Panc1 (cell line): ENCODE results near the gene LANCL2. TPM values are rescaled to one million over a fixed set of nuclear protein-coding genes. Genes with fewer than 3 reads are reported as not detected.
A peak's percentile ranks its signal among the peaks of the same experiment; 100 is the strongest.

Experiments used
- ATAC-seq: fragments of 200-7000 bp; cut with Tn5 transposase; 2 replicates; pipeline ENCODE4 v1.9.1; 2020; ENCODE audit warnings: mild to moderate bottlenecking, moderate library complexity
- BruUV-seq: library from RNA; stranded (reverse); fragments of 400-500 nt; replicated peaks from 2 replicates; lab custom pipeline; 2021; lab: Mats Ljungman, UMichigan
- CTCF ChIA-PET: fragments of 300-600 bp; sonication (Branson Sonifier 250); formaldehyde crosslinking; loops from one replicate; lab custom pipeline; 2022; ENCODE audit warnings: antibody characterized with exemption; lab: Charles Lee
- POLR2A ChIA-PET: fragments of 300-600 bp; sonication (Branson Sonifier 250); formaldehyde crosslinking; loops from one replicate; lab custom pipeline; 2022; ENCODE audit warnings: antibody characterized with exemption; lab: Charles Lee
- DNase-seq: peaks from one replicate; pipeline ENCODE4 v3.0.0-alpha.2; 2010; ENCODE audit warnings: low read depth, low spot score
- H3K27ac ChIP-seq: 2 replicates; pipeline ENCODE4 v1.5.1; 2011; ENCODE audit warnings: mild to moderate bottlenecking, low read length, inconsistent platforms
- H3K27me3 ChIP-seq: fragments of 200-500 bp; sonication (Bioruptor generic); 2 replicates; pipeline ENCODE4 v1.6.0; 2014; ENCODE audit warnings: low read length, inconsistent platforms; ENCODE audit not compliant: control insufficient read depth, insufficient read depth
- H3K36me3 ChIP-seq: fragments of 200-500 bp; sonication (Bioruptor generic); 2 replicates; pipeline ENCODE4 v1.5.1; 2014; ENCODE audit warnings: inconsistent platforms, mild to moderate bottlenecking, low read length, moderate library complexity; ENCODE audit not compliant: control insufficient read depth, insufficient read depth
- H3K4me1 ChIP-seq: 2 replicates; pipeline ENCODE4 v1.5.1; 2011; ENCODE audit warnings: inconsistent platforms, mild to moderate bottlenecking, low read length, moderate library complexity; ENCODE audit not compliant: control insufficient read depth, insufficient read depth
- H3K4me3 ChIP-seq, 2 experiments: 2 replicates each; pipeline ENCODE4 v1.5.1; 2011 to 2012; ENCODE audit warnings: low read depth in 2 of 2, low read length in 2 of 2, mild to moderate bottlenecking in 2 of 2, inconsistent platforms in 1 of 2, moderate library complexity in 1 of 2
- H3K9me3 ChIP-seq: fragments of 200-500 bp; sonication (Bioruptor generic); 2 replicates; pipeline ENCODE4 v1.5.1; 2014; ENCODE audit warnings: low read depth, mild to moderate bottlenecking, inconsistent platforms, low read length, moderate library complexity; ENCODE audit not compliant: control insufficient read depth, insufficient read depth
- POLR2AphosphoS5 ChIP-seq: IDR thresholded peaks from 2 replicates; pipeline ENCODE4 v1.6.1; 2012; ENCODE audit warnings: mild to moderate bottlenecking, low read depth, low read length, moderate library complexity
- REST ChIP-seq, 2 experiments: IDR thresholded peaks; 2 replicates each; pipeline ENCODE4 v1.6.1; 2011 to 2012; ENCODE audit warnings: low read depth in 2 of 2, control low read depth in 1 of 2, low read length in 1 of 2, mild to moderate bottlenecking in 1 of 2, moderate library complexity in 1 of 2; ENCODE audit not compliant: insufficient read depth in 1 of 2
- SIN3A ChIP-seq: IDR thresholded peaks from 2 replicates; pipeline ENCODE4 v1.6.1; 2012; ENCODE audit warnings: low read depth, mild to moderate bottlenecking, low read length, moderate library complexity, borderline replicate concordance; ENCODE audit not compliant: insufficient read depth
- TCF7L2 ChIP-seq: IDR thresholded peaks from 2 replicates; pipeline ENCODE4 v1.6.1; 2011; ENCODE audit warnings: mild to moderate bottlenecking, low read depth, low read length, inconsistent platforms
- in situ Hi-C: cut with HindIII; loops from 2 replicates; pipeline ENCODE4 v1.10.0; 2016; ENCODE audit warnings: low sequenced_read_pairs, low pct_unique_long_range_greater_than_20kb
- intact Hi-C: fragments of 100-400 bp; cut with micrococcal nuclease; formaldehyde crosslinking; loops from one replicate; pipeline ENCODE4 v1.10.0; 2022; ENCODE audit not compliant: unreplicated experiment
- total RNA-seq: library from RNA; stranded (reverse); gene quantifications from one replicate; pipeline ENCODE4 v1.2.1, GENCODE V29; 2021; ENCODE audit not compliant: unreplicated experiment
- TF ChIP-seq, protein P1 (sequence below): fragments of 450-650 bp; IDR thresholded peaks from 2 replicates; pipeline ENCODE4 v1.5.1; 2017; ENCODE audit warnings: mild to moderate bottlenecking

The LANCL2 gene
- total RNA-seq, 1 experiment from 2014 or later = 30.6 TPM

GRCh38 chr7:55463686-55464262 lies 98.6 kb downstream of the LANCL2 start:
- in situ Hi-C loops (no loop called here), intact Hi-C loops (no loop called here)
- Histone ChIP-seq H3K27ac (no peak overlapping the region), H3K9me3 (peaks cover 6% of the 10 kb centered on the region; the same call in 1 of the 2 replicates), H3K4me3 (no peak overlapping the region), H3K4me1 (no peaks in the 10 kb centered on the region), H3K27me3 (no peaks in the 10 kb centered on the region), H3K36me3 (no peaks in the 10 kb centered on the region)
- ATAC-seq (no peak), DNase-seq (no peak)
- no TSS peak for BruUV-seq
- TF ChIP-seq TCF7L2 = no peak
- TF ChIP-seq POLR2AphosphoS5 = no peak
- CTCF ChIA-PET = no interaction called here
- POLR2A ChIA-PET = no interaction called here

DNA sequence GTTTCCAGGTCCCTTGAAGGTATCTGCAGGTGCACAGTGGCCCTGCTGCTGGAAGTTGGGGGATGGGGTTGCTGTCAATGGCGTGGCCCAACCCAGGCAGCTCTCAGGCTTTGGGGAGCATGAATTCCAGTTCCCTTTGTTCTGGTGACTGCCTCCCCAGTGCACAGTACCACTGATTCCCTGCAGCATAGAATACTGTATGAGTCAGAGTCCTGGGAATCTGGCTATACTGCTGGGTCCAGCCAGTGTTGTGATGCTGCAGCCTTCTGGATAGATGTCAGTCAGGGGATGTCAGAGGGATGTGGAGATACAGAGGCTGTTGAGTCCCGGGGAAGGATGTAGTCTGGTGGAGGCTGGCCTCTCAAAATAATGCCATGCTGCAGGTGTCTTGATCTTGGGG lies 99.3 kb downstream of the LANCL2 start:
- H3K27me3 ChIP-seq = no peaks in the 10 kb centered on the region
- in situ Hi-C loops (no loop called here), intact Hi-C loops (no loop called here)
- ChIA-PET POLR2A (no interaction called here), CTCF (no interaction called here)
- H3K4me3 ChIP-seq = no peak overlapping the region
- peaks cover 6% of the 10 kb centered on the region; the same call in 1 of the 2 replicates for H3K9me3 ChIP-seq
- no TSS peak for BruUV-seq
- 0 out of 2 replicates have a peak, but pooled peaks have one; percentile 49 for ATAC-seq
- no peaks in the 10 kb centered on the region for H3K4me1 ChIP-seq
- DNase-seq = no peak
- no peak for TF ChIP-seq REST (IDR thresholded peaks at IDR 0.05; ENCODE audit: insufficient read depth in 1 of 2, low read depth in 2 of 2, low read length in 1 of 2)
- no peak overlapping the region for H3K27ac ChIP-seq
- H3K36me3 ChIP-seq = no peaks in the 10 kb centered on the region

- H3K9me3 ChIP-seq = peaks cover 6% of the 10 kb centered on the region; the same call in 1 of the 2 replicates
- intact Hi-C loops = no loop called here
- ATAC-seq (no peak), DNase-seq (no peak)
- no peak overlapping the region for H3K4me3 ChIP-seq
- CTCF ChIA-PET = no interaction called here
- H3K36me3 ChIP-seq = no peaks in the 10 kb centered on the region
- in situ Hi-C loops = no loop called here
- BruUV-seq = no TSS peak
- H3K27me3 ChIP-seq = no peaks in the 10 kb centered on the region
- POLR2A ChIA-PET = no interaction called here
- TF ChIP-seq, protein P1, sequence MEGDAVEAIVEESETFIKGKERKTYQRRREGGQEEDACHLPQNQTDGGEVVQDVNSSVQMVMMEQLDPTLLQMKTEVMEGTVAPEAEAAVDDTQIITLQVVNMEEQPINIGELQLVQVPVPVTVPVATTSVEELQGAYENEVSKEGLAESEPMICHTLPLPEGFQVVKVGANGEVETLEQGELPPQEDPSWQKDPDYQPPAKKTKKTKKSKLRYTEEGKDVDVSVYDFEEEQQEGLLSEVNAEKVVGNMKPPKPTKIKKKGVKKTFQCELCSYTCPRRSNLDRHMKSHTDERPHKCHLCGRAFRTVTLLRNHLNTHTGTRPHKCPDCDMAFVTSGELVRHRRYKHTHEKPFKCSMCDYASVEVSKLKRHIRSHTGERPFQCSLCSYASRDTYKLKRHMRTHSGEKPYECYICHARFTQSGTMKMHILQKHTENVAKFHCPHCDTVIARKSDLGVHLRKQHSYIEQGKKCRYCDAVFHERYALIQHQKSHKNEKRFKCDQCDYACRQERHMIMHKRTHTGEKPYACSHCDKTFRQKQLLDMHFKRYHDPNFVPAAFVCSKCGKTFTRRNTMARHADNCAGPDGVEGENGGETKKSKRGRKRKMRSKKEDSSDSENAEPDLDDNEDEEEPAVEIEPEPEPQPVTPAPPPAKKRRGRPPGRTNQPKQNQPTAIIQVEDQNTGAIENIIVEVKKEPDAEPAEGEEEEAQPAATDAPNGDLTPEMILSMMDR = no peak
- no peak for TF ChIP-seq REST (IDR thresholded peaks at IDR 0.05; ENCODE audit: insufficient read depth in 1 of 2, low read depth in 2 of 2, low read length in 1 of 2)
- no peak for TF ChIP-seq SIN3A
- TF ChIP-seq POLR2AphosphoS5 = no peak
- TF ChIP-seq TCF7L2 = no peak
- H3K4me1 ChIP-seq = no peaks in the 10 kb centered on the region
- H3K27ac ChIP-seq = no peak overlapping the region
Observed at GRCh38 chr7:55465691-55466090, 100.6 kb downstream of the LANCL2 start.
